ENCODE results near the gene TMC1.

- TF ChIP-seq CTCF (IDR thresholded peaks at IDR 0.05), result no peak
- no peak for TF ChIP-seq POLR2A (IDR thresholded peaks at IDR 0.05)
Observed at GRCh38 chr9:72814083-72814597, 292.7 kb downstream of the TMC1 start.
